Myocyte (in vitro differentiated cells): ENCODE measurements around the gene MARCHF10. TPM values are rescaled to one million over a fixed set of nuclear protein-coding genes. Genes with fewer than 3 reads are reported as not detected.

Experiments
- DNase-seq: peaks from one replicate; pipeline ENCODE4 v3.0.0-alpha.2; 2012; ENCODE audit warnings: low read depth
- total RNA-seq: library from RNA; depleted of rRNA; stranded (reverse); fragments of >200 nt; gene quantifications from 2 replicates; pipeline ENCODE4 v1.2.3, GENCODE V29; 2014

The MARCHF10 gene
- total RNA-seq, 1 donor from 2014 or later = not detected

DNA sequence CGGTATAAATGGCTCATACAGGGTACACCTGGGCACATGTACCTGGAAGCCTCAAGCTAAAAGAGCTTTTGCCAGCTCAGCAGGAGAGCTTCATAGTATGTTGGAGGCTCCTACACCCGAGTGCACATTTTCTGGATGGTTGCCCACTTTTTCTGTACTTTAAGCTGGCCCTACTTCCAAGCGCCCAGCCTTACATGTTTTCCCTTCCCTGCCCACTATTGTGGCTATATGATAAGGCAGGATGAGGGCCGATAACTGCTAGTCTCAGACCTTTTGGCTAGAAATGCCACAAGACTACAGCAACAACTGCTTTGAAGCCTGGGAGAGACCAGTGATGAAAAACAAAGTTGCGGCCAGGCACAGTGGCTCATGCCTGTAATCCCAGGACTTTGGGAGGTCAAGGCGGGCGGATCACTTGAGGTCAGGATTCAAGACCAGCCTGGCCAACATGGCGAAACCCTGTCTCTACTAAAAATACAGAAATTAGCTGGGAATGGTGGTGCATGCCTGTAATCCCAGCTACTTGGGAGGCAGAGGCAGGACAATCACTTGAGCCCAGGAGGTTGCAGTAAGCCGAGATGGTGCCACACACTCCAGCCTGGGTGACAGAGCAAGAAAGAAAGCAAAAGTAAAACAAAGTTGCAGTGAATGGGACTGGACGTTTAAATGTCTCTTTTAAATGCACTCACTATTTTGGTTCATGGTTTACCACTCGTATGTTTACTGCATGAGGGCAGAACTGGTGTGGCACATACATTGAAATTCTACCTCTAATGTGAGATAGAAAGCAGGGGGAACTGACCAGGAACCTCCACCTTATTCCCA lies 14.2 kb upstream of the MARCHF10 start:
- no peak for DNase-seq

DNA sequence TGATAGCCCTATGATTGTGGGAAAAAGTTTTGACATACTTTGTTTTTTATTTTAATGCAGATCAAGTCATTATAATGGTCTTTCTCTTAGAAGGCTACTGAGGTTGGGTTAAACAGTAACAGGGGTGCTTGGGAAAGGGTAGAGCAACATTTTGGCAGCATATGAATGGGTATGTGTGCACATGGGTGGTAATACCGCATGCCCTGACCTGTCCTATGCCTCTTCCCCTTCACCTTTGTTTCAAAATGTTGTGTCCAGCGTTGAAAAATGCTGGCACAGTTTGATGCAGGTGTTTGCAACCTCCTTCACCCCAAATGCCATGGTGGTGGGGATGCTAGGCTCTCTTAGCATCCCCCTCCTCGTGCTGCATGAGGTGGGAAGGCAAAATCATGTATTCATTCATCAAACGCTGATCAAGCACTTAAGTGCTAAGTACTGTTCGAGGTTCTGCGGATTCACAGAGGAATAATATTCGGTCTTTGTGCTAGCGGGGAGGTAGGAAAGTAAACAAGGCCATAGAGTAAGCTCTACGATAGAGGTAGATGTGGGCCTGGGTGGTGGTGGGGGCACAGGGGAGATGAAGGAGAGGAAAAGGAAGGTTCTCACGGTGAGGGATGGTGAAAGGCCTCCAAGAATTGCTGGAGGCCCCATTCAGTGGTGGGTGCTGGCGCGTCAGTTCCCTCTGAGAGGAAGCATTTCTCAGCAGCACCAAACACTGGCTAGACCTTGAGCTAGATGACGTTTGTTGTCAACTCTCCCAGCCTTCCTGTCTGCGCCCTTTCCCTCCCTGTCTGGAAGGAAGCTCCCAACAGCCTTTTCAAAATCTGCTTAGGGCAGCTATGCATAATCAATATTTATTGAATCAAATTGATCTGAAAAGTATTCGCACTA lies 13.3 kb upstream of the MARCHF10 start:
- no peak for DNase-seq

DNA sequence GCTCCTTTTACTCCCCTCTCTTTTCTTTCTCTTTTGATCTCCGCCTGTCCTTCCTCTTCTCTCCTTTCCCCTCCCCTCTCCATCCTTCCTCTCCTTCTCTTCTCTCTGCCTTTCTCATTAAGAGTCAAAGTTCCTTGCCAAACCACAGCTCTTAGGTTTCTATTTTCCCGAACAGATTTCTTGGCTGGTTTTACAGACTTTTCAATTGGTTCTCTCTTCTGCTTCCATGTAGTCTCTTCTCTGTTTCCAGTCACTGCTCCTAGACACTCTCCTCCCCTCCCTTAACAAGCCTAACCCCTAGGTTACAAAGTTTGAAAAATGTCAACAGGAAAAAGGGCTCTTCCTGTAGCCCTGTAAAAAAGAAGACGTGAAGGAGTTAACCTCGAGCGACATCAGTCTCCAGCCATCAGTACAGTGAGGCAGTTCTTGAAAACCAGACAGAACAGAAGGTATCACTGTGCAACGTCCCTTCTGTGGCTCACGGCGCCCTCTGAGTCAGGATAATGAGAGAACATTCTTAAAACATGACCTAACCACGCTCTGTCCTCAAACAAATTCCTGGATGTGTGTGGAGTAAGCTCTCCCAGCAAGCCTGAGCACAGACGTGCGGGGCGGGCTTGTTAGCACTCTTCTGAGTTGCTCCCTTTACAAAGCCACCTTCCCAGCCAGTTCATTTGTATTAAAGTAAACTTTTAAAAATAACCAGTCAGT lies 11.6 kb upstream of the MARCHF10 start:
- peak; percentile 95 for DNase-seq

DNA sequence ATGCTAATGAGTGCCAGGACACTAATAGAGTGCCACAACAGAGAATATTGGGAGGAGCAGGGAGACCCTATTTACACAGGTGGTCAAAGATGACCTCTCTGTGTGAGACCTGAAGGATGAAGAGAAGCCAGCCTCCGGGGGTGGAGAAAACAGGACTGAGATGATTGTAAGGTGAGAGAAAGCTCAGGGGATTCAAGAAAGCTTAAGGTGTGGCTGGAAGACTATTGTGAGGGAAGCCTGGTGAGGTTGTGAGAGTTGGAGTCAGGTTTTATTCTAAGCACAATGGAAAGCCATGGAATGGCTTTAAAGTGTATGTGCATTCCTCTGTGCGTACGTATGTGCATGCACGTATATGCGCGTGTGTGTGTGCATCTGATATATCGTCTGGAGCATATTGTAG lies 10.4 kb upstream of the MARCHF10 start:
- no peak for DNase-seq

DNA sequence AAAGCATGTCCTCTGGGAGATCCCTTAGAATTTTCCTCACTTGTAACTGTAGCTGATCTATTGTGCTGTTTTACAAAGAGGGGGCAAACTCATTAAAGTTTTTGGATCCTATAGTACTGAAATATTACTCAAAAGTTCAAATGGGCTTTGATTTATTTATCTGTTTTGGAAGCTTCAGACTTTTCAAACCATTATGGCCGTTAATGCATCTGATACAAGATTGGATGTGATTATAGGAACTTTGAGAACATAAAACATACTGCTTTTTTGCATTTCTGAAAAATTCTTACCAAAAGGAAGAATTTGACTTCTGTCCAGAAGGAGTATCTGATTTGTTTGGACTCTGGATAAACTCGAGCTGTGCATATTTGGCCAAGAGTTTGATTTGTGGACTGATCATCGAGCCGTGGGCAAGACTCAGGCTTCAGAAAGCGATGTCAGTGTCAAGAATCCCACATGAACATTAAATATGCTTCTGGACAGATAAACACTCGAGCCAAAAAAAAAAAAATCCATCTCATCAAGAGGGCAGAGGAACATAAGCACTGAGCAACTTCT lies 8.2 kb upstream of the MARCHF10 start:
- no peak for DNase-seq

DNA sequence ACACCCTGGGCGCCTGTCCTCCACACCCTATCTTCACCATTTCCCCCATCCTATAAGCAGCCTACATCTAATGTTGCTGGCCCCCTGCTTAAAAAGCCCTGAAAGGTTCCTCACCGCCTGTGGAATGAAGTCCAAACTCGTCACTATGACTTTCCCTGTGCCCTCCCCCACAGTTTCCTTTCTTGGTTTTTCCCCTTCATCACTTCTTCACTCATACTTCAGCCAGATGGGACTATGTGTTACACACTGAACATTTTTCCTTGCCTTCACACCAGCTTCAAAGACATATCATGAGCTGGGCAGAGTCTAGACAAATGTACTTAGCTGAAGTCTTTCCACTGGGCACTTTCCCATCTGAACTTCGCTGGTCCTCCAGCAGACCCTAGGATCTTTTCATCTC lies 1.5 kb upstream of the MARCHF10 start:
- DNase-seq = no peak

DNA sequence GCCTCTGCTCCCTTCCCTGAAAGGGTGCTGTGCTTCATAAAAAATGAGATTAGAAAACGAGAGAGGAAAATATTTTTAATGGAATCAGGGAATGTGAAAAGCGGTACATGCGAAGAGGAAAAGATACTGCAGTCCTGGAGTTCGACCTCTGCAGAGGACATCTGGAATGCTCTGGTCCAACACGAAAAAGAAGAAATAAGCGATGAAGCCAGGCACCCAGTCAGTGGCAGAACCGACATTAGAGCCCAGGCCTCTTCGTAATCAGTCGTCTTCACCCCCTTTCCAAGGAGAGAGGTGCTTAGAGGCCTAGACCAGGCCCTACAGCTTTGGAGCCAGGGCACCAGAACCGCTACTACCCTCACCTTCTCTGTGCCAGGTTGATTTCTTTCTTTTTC lies 459 bp upstream of the MARCHF10 start:
- DNase-seq = no peak

DNA sequence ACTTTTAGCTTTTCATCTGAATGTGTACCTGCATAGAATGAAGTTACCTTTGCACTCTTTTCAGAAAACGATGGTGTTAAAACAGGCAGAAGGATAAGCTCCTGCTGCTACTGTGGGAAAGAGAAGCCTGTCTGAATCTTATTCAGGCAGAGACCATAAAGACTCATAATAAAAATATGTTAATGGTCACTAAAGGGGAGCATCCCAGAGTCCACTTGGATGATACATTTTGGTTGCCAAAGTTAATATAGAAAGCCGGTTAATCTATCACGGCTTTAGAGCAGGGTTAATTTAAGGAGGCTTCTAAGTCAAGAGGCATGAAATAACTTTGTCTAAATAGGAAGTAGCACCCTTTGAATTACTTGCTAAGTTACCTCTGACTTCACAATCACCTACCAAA lies 2.9 kb downstream of the MARCHF10 start:
- DNase-seq = no peak

DNA sequence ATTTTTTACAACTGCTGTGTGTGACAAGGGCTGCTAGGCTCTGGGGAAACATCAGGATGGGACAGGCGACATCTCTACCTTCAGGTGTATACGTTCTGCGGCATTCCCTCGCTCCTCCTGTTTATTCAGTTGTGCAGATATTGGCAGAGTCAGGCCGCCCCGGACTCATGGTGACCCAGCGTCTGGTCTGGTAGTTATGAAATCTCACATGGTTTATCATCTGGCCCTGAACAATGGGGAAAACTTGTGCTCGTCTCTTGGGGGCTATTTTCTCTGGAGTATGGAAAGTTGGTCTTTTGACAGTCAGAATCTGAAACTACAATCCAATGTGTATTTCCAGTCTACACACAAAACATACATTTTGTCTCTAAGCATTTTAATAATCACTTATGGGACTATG lies 3.3 kb downstream of the MARCHF10 start:
- DNase-seq = peak; percentile 58

DNA sequence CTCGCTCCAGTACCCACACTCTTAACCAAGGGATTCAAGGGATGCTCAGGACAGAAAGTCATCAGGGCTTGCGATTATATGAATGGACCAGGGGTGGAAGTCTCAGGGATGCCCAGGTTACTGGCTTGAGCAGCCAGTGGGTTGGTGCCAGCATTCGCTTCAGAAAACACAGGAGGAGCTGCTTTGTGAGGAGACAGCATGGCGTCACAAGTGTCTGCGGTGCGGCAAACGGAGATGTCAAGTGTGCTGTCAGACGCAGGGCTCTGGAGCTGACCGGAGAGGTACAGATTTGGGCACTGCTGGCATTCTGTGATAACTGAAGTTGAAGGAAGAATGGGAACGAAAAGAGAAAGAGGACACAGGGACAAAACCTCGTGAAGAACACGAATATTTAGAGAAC lies 4.1 kb downstream of the MARCHF10 start:
- DNase-seq = no peak

DNA sequence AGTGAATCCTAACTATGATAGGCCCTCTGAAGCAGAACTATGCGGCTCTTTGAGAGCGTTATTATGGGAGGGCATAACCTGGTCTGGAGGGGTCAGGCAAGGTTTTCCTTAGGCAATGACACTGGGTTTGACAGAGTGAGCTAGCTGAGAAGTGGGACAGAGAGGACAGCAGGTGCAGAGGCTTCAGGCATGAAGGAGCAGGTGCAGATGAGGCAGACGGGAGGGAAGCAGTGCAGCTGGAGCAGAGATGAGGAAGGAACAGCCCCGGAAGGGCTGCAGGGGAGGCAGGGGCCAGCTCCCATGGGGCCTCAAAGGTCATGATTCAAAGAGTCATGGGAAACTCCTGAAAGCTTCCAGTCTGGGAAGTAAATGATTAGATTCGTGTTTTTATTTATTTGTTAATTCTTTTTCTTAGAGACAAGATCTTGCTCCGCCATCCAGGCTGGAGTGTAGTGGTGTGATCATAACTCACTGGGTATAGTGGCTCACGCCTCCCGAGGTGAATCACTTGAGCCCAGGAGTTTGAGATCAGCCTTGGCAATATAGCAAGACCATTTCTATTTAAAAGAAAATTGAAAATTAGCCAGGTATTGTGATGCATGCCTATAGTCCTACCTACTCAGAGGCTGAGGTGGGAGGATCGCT lies 5.4 kb downstream of the MARCHF10 start:
- peak; percentile 61 for DNase-seq

DNA sequence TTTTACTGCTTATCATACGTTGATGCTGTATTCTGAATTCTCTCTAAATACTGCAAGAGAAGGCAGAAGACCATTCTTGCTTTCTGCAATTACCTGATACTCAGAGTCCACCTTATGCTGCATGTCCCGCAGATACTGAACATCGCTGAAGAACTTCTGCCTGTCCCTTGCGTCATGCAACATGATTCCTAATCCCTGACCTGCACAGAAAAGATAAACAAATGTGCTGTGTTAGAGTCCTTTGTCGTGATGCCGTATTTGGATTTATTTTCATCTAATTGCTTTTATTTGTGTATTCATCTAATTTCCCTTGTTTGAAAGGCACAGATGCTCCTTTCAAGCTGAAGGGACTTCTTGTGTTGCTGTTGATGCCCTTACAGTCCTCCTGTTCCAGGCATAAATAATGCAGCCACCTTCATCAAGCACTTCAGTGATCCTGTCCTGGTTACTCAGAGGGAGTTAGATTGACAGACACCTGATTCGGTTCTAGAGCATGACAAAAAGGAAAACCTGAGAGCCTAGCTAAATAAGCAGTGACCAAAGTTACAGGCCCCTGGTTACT lies 6.5 kb downstream of the MARCHF10 start:
- DNase-seq = no peak

DNA sequence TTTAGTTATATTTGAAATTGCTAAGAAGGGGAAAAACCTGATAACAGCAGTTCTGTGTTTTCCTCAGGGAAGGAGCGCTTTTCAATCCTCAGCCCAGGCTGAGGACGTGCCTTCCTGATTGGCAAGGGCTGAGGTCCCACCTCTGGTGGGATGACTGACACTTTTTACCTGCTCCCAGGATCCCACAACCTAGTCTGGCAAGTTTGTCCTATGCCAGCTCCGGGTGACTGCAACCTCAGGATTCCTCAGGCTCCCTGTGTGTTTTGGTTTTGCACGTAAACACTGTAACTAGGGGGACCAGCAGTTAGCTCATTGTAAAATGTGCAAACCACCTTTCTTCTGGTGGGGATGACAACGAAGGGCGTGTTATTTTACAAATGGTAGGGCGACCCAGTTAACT lies 7.5 kb downstream of the MARCHF10 start:
- no peak for DNase-seq

DNA sequence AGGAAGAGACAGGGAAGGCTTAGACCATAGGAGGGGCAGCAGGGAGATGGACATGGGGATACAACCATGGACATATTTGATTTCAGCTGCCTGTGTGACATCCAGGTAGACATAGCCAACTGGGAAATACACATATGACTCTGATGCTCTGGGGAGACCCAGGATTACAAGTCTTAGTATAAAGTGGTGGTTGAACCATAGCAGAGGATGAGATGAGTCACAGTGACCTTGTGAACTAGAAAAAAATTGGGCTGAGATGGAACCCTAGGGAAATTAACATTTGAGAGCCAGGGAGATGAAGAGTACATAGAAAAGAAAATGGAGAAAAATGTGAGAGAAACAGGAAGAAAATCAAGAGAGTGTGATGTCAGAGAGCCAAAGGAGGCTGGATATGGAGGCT lies 10.2 kb downstream of the MARCHF10 start:
- DNase-seq = no peak

DNA sequence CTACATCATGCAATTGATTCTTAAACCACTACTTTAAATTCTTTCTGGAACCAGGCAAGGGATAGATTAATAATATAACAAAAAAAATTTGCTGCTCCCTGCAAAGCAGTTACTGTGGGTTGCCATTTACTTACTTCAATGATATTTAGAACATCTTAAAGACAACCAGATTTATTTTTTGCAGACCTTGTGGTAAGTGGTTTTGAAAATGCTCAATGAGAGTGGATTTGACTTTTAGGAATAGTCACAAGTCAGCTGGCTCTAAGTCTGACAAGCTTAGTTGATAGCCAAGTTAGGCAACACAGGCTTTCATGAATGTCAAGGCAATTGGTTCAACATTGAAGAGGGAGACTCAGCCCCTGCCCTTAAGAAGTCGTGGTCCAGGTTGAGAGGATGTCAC lies 11.8 kb downstream of the MARCHF10 start:
- DNase-seq = no peak

DNA sequence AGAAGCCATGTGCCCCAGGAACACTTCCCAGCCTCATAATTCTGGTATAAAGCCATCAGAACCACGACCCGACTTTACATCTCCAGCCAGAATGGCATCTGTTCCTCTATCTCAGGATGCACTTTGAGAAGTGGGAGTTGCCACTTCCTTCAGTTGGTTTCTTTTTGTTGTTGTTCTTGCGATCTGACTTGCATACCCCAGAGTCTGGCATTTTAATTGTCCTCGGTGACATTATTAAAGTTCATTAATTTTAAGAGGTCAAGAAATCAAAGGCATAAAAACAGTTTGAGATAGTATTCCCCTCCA lies 13.5 kb downstream of the MARCHF10 start:
- no peak for DNase-seq

DNA sequence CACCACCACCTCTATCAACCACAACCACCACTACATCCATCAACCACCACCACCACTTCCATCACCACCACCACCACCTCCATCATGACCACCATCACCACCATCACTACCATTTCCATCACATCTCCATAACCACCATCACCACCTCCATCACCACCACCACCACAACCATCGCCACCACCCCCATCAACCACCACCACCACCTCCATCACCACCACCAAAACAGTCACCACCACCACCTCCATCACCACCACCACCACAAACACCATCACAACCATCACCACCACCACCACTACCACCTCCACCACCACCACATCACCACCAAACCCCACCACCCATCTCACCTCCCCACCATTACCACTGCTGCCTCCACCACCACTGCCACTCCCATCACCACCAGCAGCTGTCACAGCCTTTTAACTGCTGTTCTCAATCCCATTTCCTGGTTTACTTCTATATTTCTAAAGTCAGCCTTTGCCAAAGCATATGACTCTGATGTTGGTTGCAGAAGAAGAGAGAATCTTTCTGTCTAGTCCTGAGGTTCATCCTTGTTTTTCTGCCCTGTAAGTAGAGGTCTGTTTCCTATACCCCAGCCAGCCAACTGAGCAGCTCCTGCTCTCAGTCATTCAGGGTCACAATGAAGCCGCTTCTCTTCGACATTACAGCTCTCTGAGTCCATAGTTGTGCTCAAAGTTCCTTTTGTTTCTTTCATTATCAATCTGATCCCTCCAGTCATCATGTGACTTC lies 14.0 kb downstream of the MARCHF10 start:
- DNase-seq = no peak

DNA sequence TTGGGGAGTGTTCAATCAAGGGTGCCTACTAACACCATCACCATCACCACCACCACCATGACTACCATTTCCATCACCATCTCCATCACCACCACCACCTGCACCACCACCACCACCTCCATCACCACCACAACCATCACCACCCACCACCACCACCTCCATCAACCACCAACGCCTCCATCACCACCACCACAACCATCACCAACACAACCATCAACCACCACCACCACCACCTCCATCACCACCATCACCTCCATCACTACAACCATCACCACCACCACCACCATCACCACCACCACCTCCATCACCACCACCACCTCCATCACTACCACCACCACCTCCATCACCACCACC lies 15.7 kb downstream of the MARCHF10 start:
- DNase-seq = no peak

DNA sequence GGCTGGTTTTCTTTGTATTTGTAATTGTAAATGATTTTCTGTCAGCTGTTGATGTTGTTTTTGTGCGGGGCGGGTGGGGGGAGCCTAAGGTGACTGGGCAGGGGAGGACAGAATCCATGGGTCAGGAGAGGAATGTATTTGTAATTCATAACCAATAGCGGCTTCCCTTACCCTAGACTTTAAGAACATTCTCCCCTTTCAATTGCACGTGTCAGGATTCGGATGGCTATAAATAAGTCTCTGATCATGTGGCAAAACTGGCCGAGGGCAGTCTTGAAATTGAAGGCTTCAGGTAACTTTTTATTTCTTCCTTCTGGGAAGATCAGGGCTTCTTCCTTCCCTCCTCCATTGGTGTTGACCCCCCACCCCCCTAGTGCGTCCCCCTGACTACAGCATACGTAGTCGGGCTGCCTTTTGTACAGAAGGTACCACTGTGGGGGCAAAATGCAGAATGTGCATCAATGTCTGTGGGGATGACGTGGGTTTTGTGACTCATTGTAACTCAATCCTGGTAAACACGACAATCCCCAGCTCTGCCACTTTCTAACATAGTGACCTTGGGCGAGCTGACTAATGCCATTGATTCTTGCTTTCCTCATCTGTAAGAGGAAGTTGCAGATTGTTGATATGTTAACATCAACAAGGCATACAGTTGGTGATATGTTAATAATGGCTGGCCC lies 16.2 kb downstream of the MARCHF10 start:
- peak; percentile 83 for DNase-seq
